Heart right ventricle (tissue), 16 donors: ENCODE data around the gene RNF43. TPM values are rescaled to one million over a fixed set of nuclear protein-coding genes. Genes with fewer than 3 reads are reported as not detected.

ENCODE experiments used
- ATAC-seq, 8 donors: fragments of 200-7000 bp; cut with Tn5 transposase; one replicate each; pipeline ENCODE4 v1.9.1; 2020; ENCODE audit warnings: mild to moderate bottlenecking in 8 of 8, moderate library complexity in 8 of 8, moderate number of reproducible peaks in 1 of 8
- DNase-seq, 2 donors: peaks; one replicate each; pipeline ENCODE4 v3.0.0-alpha.2; 2020
- H3K27ac ChIP-seq, 10 donors: fragments of 200-600 bp; sonication (generic) in 2 of 10; one replicate each; pipeline versions ENCODE4 v1.5.0 to v1.8.0; 2020 to 2022; ENCODE audit warnings: mild to moderate bottlenecking in 3 of 10
- H3K27me3 ChIP-seq, 7 donors: fragments of 200-600 bp; one replicate each; pipeline ENCODE4 v1.8.0; 2021 to 2022; ENCODE audit warnings: mild to moderate bottlenecking in 2 of 7
- H3K36me3 ChIP-seq, 9 donors: fragments of 200-600 bp; sonication (generic) in 1 of 9; one replicate each; pipeline versions ENCODE4 v1.5.0 to v1.8.0; 2020 to 2022; ENCODE audit warnings: mild to moderate bottlenecking in 2 of 9
- H3K4me1 ChIP-seq, 9 donors: fragments of 200-600 bp; sonication (generic) in 1 of 9; one replicate each; pipeline versions ENCODE4 v1.5.0 to v1.8.0; 2020 to 2022; ENCODE audit warnings: mild to moderate bottlenecking in 4 of 9
- H3K4me3 ChIP-seq, 10 donors: fragments of 200-600 bp; sonication (generic) in 2 of 10; one replicate each; pipeline versions ENCODE4 v1.5.0 to v1.8.0; 2020 to 2022; ENCODE audit warnings: mild to moderate bottlenecking in 7 of 10, moderate library complexity in 2 of 10
- H3K9me3 ChIP-seq, 11 donors: fragments of 200-600 bp in 10 of 11; sonication (generic) in 2 of 11; one replicate each; pipeline versions ENCODE4 v1.5.0 to v1.8.0; 2013 to 2022; ENCODE audit warnings: mild to moderate bottlenecking in 2 of 11, control low read depth in 1 of 11, moderate library complexity in 1 of 11
- WGBS, 2 donors: extraction: QIAGEN DNeasy Blood & Tissue Kit; methylation state at CpG; one replicate each; pipeline ENCODE4 v1.1.7; 2013; ENCODE audit warnings: inconsistent platforms in 1 of 2; 5-methylcytosine and 5-hydroxymethylcytosine counted together
- intact Hi-C, 10 donors: fragments of 100-400 bp; cut with DNase I; formaldehyde crosslinking; loops; one replicate each; pipeline versions ENCODE4 v1.11.1 to v1.14.2; 2022
- polyA plus RNA-seq, 2 donors: library from polyadenylated mRNA; stranded (reverse); fragments of 200-250 nt; gene quantifications; one replicate each; pipeline ENCODE4 v1.2.3, GENCODE V29; 2013
- total RNA-seq, 10 donors: library from RNA; stranded (reverse); fragmentation: NEBNext Ultra II Directional in 3 of 10; extraction: Animal tissue kit (Norgen Biotek cat#: 25700) in 3 of 10; gene quantifications; one replicate each; pipeline versions ENCODE4 v1.2.1 to v1.2.4, GENCODE V29; 2021 to 2023
- TF ChIP-seq, protein P1 (sequence below), 9 donors: fragments of 200-600 bp; sonication (generic) in 2 of 9; IDR thresholded peaks; one replicate each; pipeline versions ENCODE4 v1.5.0 to v1.8.0; 2021 to 2022; ENCODE audit warnings: antibody characterized with exemption in 9 of 9, mild to moderate bottlenecking in 5 of 9, moderate library complexity in 1 of 9
- donor health status: Arrhythmogenic right ventricular cardiomyopathy.
- donor health status: ischemic (EF 13 %, LVEDD 7.1; RV severe dilation, severe dysfunction).
- donor health status: healthy with polysubstance abuse.
- donor health status: DM: no; HTN: yes; CAD: no.
- donor health status: DM: no; HTN: no; CAD: no.
- donor health status: ischemic (EF 25% LVEDD 6.9; RV normal size, moderate dysfunction).
- donor health status: ischemic (EF 25% LVEDD 5.7; RV mildly dilated, moderate dysfunction).
- donor health status: healthy.
- donor health status: DM: yes; HTN: yes; CAD: no.
- donor health status: Ischemic cardiomyopathy.
- donor health status: ischemic (EF 35%, LVEDD 5.7; RV mildly dilated, moderate dysfunction).
- donor health status: nonischemic (EF 11% LVEDD 7.7; RV severe dilation, severe dysfunction).
- donor health status: DM: yes; HTN: yes; CAD: no.
- donor health status: PGD.
- donor health status: ischemic (EF 29% LVEDD 5.4; RV normal size, mild dysfunction).
- donor health status: nonischemic (EF 23%, LVEDD 6.1; RV moderate dilation, normal function).

The RNF43 gene
- total and polyA plus RNA-seq, 12 donors, result 0.86 to 6.1 (median 3.6) TPM

GRCh38 chr17:58382872-58383242 lies 34.5 kb downstream of the RNF43 start:
- DNase-seq (no peak), ATAC-seq (no peak)
- no peaks in the 10 kb centered on the region for H3K9me3 ChIP-seq
- intact Hi-C loops, result no loop called here
- H3K4me3 ChIP-seq, result no peak overlapping the region
- peaks cover 0 to 14% (median 0%) of the 10 kb centered on the region in 9 donors for H3K4me1 ChIP-seq
- H3K36me3 ChIP-seq, result no peaks in the 10 kb centered on the region
- no peak overlapping the region for H3K27ac ChIP-seq
- WGBS, 2 donors, result 85 to 88% methylated on average over 1 of the region's 1 CpG
- peaks cover 0 to 24% (median 0%) of the 10 kb centered on the region in 7 donors for H3K27me3 ChIP-seq
- TF ChIP-seq, protein P1, sequence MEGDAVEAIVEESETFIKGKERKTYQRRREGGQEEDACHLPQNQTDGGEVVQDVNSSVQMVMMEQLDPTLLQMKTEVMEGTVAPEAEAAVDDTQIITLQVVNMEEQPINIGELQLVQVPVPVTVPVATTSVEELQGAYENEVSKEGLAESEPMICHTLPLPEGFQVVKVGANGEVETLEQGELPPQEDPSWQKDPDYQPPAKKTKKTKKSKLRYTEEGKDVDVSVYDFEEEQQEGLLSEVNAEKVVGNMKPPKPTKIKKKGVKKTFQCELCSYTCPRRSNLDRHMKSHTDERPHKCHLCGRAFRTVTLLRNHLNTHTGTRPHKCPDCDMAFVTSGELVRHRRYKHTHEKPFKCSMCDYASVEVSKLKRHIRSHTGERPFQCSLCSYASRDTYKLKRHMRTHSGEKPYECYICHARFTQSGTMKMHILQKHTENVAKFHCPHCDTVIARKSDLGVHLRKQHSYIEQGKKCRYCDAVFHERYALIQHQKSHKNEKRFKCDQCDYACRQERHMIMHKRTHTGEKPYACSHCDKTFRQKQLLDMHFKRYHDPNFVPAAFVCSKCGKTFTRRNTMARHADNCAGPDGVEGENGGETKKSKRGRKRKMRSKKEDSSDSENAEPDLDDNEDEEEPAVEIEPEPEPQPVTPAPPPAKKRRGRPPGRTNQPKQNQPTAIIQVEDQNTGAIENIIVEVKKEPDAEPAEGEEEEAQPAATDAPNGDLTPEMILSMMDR (IDR thresholded peaks at IDR 0.05), result no peak

GRCh38 chr17:58382108-58382871 lies 35.0 kb downstream of the RNF43 start:
- 64% methylated on average over 4 of the region's 4 CpGs for WGBS, 2 donors
- no peak overlapping the region for H3K4me3 ChIP-seq
- no peak for ATAC-seq

DNA sequence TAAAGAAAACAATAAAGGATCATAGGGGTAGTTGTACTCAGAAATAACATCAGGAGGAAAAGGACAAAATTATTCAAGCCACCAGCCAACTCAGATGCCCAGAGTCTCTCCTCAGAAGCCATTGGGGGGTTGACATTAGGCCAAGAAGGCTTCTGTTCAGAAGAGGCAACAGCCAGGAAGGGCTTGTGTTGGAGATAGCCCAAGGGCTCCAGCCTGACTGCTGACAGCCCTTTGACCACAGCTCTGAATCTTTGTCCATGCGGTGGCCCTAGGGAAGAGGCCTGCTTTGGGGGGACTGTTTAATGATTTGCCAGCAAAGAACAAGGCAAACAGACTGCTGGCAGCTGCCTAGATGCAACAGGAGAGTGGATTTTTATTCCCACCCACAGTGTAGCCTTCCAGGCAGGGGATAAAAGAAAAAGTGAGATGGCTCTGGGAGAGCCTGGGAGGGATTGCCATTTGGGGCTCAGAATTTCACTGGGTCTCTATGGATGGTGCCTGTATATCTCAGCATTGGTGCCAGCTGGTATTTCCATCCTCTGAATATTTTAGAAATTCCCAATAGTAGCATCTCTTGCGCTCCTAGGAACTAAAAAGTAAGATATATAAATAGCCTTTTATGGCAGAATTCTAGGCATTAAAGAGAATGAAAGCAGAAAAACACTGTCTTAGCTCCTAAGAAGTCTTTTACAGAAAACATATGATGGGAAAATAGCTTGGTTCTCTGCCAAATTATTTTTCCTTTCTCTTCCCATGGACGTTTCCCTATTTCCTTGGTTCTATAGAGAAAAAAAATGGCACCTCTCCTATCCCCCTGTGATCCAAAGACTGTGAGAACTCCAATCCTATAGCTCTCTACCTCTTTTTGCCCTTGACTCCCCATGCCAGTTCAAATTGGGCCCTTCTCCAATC lies 36.0 kb downstream of the RNF43 start:
- intact Hi-C loops, result no loop called here
- TF ChIP-seq, protein P1 (IDR thresholded peaks at IDR 0.05), result no peak
- 44 to 46% methylated on average over 3 of the region's 3 CpGs for WGBS, 2 donors

More at GRCh38 chr17:58382108-58382871, 35.0 kb downstream of the RNF43 start:
- H3K4me1 ChIP-seq, result peaks cover 0 to 14% (median 0%) of the 10 kb centered on the region in 9 donors
- no peak for DNase-seq
- intact Hi-C loops, result no loop called here
- no peaks in the 10 kb centered on the region for H3K9me3 ChIP-seq
- peaks cover 0 to 18% (median 0%) of the 10 kb centered on the region in 7 donors for H3K27me3 ChIP-seq
- peak overlapping the region in 1 of 10 donors; percentile 36 for H3K27ac ChIP-seq
- no peaks in the 10 kb centered on the region for H3K36me3 ChIP-seq
- TF ChIP-seq, protein P1 (IDR thresholded peaks at IDR 0.05), result no peak

More for the DNA sequence above, 36.0 kb downstream of the RNF43 start:
- Histone ChIP-seq H3K9me3 (no peaks in the 10 kb centered on the region), H3K36me3 (no peaks in the 10 kb centered on the region), H3K4me3 (no peak overlapping the region), H3K27ac (no peak overlapping the region), H3K4me1 (peaks cover 0 to 16% (median 0%) of the 10 kb centered on the region in 9 donors), H3K27me3 (peaks cover 0 to 14% (median 0%) of the 10 kb centered on the region in 7 donors)
- ATAC-seq (no peak), DNase-seq (no peak)
